Fibroblast of skin of right quadriceps (primary cell): ENCODE results near the gene GNMT.
"Not testable (repeated sequence)": the region's sequence is repeated elsewhere in the genome, so short reads cannot be mapped to it uniquely, and the experiment has no call there.

Source experiments
- DNase-seq: peaks from one replicate; pipeline ENCODE4 v3.0.0-alpha.2; 2013

The GNMT gene

GRCh38 chr6:42942444-42942843, 18.1 kb upstream of the GNMT start:
- DNase-seq: no peak

- DNase-seq: no peak
These were observed 12.6 kb upstream of the GNMT start for GRCh38 chr6:42947950-42948349.

- no peak for DNase-seq
These were observed 8.2 kb upstream of the GNMT start for GRCh38 chr6:42952389-42952788.

- not testable (repeated sequence) for DNase-seq
These were observed 6.1 kb upstream of the GNMT start for GRCh38 chr6:42954405-42954804.

GRCh38 chr6:42958125-42958524, 2.4 kb upstream of the GNMT start:
- DNase-seq: no peak

GRCh38 chr6:42959917-42960242, 674 bp upstream of the GNMT start:
- no peak for DNase-seq

GRCh38 chr6:42961020-42961470, 491 bp downstream of the GNMT start:
- DNase-seq: no peak

GRCh38 chr6:42962096-42962495, 1.5 kb downstream of the GNMT start:
- no peak for DNase-seq

- DNase-seq: no peak
These were observed 2.1 kb downstream of the GNMT start for GRCh38 chr6:42962502-42963178.

GRCh38 chr6:42963179-42963854, 2.8 kb downstream of the GNMT start:
- no peak for DNase-seq

- DNase-seq: peak; percentile 38
These were observed 3.5 kb downstream of the GNMT start for GRCh38 chr6:42963855-42964605.

- no peak for DNase-seq
These were observed 6.0 kb downstream of the GNMT start for GRCh38 chr6:42966571-42966970.

- DNase-seq: no peak
These were observed 6.7 kb downstream of the GNMT start for GRCh38 chr6:42967228-42967627.

GRCh38 chr6:42968126-42968701, 7.7 kb downstream of the GNMT start:
- no peak for DNase-seq

GRCh38 chr6:42968783-42969182, 8.2 kb downstream of the GNMT start:
- DNase-seq: no peak

GRCh38 chr6:42969431-42969830, 8.9 kb downstream of the GNMT start:
- no peak for DNase-seq

- no peak for DNase-seq
These were observed 9.4 kb downstream of the GNMT start for GRCh38 chr6:42969934-42970333.

GRCh38 chr6:42970871-42971612, 10.5 kb downstream of the GNMT start:
- peak; percentile 43 for DNase-seq

- no peak for DNase-seq
These were observed 11.3 kb downstream of the GNMT start for GRCh38 chr6:42971746-42972327.

- no peak for DNase-seq
These were observed 13.4 kb downstream of the GNMT start for GRCh38 chr6:42973926-42974325.

- no peak for DNase-seq
These were observed 14.5 kb downstream of the GNMT start for GRCh38 chr6:42974919-42975505.

GRCh38 chr6:42978487-42978838, 17.9 kb downstream of the GNMT start:
- no peak for DNase-seq
